HG02884 (cell line): ENCODE measurements around the gene ASMT.
"Not testable (repeated sequence)": the region's sequence is repeated elsewhere in the genome, so short reads cannot be mapped to it uniquely, and the experiment has no call there.

Experiments
- ATAC-seq: cut with Tn5 transposase; IDR thresholded peaks from one replicate; pipeline ENCODE4 v1.9.1; 2021; ENCODE audit warnings: mild to moderate bottlenecking, moderate library complexity; ENCODE audit not compliant: unreplicated experiment

ASMT gene

DNA sequence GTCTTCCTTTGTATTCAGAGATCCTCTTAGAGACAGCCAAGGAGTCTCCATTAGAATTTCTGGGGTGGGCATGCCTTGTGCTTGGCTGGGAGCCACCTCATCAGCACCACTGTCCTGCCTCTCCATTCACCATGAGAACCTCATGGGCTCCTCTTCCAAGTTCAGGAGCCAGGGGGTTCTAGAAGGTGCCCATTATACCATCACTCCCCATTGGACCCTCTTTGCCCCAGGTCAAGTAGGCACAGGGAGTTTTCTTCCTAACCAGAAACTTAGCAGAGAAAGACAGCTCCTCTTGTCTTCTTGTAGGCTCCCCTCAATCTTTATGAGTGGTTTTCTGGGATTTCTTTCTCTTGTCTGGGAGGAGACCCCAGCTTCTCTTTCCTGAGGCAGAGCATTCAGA, 31.1 kb downstream of the ASMT start:
- ATAC-seq = no peak

DNA sequence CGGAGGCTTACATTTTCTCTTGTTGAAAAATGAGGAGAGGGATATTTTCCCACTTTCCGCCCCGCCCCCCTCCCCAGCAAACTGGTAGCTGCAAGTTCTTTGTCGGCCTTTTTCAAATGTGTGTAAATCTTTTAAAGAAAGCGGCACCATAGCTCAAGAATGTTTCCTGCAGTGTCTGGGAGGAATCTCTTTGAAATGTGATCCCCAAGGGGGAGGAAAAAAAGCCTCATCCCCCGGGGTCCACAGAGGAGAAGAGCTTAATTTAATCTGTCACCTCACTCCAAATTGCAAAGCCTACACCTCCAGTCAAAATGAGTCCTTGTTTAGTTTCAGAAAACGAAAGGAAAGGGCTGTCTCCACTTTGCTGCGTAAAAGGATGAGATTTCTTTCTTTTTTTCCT, 34.8 kb downstream of the ASMT start:
- no peak for ATAC-seq

DNA sequence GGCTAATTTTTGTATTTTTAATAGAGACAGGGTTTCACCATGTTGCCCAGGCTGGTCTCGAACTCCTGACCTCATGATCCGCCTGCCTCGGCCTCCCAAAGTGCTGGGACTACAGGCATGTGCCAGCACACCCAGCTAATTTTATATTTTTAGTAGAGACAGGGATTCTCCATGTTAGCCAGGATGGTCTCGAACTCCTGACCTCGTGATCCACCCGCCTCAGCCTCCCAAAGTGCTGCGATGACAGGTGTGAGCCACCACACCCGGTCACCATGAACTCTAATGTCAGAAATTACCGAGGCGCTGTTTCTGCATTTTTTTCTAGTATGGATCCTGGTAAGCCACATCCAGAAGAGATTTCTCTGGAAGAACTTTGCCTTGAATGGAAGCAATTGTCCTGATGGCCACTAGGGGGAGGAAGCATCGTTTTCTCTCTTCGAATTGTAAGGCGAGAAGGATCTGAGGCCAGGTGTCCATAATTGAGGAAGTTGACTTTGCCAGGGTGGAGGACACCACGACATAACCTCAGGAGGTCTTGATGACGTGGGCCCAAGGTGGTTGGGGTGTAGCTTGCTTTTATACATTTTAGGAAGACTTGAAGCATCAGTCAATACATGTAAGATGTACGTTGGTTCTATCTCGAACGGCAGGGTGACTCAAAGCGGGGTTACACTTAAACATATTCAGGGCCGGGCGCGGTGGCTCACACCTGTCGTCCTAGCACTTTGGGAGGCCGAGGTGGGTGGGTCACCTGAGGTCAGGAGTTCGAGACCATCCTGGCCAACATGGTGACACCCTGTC, 37.4 kb downstream of the ASMT start:
- not testable (repeated sequence) for ATAC-seq

DNA sequence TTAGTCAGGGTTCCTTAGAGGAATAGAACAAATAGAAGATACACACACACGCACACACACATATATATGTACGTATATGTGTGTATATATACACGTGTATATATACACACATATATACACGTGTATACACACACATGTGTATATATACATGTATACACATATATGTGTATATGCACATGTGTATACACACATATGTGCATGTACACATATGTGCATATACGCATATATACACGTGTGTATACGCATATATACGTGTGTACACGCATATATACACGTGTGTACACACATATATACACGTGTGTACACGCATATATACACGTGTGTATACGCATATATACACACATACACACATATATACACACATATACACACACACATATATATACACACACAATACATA, 41.5 kb downstream of the ASMT start:
- ATAC-seq = no peak

DNA sequence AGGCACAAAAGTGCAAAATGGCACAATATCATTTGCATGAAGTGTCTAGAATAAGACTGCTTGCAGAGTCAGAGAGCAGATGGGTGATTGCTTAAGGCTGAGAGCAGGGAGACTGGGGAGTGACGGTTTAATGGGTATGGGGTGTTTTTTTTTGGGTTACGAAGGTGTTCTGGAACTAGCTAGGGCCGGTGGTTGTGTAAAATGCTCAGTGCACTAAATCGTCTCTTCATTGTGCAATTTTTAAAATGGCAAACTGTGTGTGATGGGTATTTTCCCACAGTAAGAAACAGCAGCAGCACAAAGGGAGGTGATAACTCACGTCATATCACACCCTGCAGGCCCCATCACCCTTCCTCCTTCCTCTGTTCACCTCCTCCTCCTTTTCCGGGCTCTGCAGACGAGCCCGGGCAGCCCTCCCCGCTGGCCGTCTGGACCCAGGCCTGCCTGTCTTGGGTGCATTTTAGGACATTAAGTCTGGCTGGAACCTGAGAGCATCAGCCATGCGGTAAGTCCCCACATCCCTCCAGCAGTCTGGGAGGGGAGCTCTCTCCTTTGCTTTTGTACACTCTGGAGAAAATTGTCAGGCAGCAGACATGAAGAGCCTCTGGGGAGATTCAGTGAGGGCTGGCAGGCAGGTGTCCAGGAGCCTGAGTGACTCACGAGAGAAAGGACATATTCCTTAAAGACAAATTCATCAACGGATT, 42.7 kb downstream of the ASMT start:
- peak; percentile 50 for ATAC-seq

DNA sequence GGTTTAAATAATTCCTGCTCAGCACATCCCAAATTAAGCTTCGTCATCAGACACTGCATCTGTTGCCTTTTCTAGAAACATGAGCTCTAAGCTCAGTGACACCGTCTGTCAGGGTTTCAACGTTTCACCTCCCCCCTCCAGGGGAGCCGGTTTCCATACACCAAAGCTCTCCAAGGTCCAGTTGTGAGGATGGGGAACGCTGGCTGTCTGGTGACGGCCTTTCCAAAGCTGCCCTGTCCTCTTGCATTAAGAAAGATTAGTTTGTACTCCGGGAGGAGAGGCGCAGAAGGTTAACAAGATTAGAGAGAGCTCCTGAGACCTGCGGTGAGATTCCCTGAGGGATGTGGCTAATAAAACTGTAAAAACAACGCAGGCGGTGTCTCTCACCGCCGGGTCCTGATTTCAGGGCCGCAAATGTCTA, 43.2 kb downstream of the ASMT start:
- ATAC-seq = no peak

DNA sequence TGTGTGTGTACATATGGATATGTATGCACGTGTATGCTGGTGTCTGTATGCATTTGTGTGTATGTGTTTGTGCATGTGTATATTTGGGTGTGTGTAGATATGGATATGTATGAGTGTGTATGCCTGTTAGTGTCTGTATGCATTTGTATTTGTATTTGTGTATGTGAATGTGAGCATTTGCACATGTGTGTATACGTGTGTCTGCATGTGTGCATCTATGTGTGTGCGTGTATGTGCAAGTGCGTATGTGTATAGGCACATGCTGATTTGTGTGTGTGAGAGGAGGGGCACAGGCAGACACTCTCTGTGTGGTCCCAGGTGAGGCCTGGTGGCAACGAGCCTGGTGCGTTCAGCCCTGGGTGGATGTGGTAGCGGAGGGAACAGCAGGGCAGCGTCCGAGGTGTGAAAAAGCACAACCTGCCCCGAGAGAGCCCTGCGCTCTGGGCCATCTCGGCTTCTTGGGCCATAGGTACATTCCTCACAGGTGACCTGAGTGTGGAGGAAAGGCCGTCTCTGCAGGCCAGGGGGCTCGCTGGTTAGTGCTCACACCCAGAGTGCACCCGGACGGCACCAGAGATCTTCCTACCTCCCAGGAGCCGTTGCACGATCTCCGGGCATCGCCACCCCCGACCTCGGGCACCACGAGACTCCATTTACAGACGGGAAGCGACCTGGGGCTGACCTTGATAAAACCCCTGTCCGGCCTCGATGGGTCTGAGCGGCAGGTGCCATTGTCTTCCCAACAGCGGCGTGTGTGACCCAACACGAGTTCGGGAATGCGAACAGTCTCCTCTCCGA, 45.0 kb downstream of the ASMT start:
- no peak for ATAC-seq

DNA sequence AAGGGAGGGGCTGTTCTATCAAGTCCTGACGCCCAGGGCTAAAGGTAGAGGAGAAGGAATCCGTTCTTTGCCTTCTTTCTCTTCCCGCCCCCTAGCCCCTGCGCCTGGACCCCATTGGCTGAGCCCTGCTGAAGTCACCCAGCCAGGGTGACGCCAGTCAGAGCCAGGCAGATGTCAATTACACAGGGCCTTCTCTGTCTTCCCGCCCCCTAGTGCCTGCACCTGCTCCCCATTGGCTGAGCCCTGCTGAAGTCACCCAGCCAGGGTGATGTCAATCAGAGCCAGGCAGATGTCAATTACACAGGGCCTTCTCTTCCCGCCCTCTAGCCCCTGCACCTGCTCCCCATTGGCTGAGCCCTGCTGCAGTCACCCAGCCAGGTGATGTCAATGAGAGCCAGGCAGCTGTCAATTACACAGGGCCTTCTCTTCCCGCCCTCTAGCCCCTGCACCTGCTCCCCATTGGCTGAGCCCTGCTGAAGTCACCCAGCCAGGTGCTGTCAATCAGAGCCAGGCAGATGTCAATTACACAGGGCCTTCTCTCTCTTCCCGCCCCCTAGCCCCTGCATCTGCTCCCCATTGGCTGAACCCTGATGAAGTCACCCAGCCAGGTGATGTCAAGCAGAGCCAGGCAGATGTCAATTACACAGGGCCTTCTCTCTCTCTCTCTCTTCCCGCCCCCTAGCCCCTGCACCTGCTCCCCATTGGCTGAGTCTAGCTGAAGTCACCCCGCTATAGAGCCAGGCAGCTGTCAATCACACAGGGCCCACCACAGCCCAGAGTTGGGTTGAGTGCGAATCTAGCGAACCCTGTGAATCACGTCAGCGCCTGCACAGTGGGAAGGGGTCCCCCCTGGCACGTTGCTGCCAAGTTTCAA, 46.4 kb downstream of the ASMT start:
- ATAC-seq = peak; percentile 68

DNA sequence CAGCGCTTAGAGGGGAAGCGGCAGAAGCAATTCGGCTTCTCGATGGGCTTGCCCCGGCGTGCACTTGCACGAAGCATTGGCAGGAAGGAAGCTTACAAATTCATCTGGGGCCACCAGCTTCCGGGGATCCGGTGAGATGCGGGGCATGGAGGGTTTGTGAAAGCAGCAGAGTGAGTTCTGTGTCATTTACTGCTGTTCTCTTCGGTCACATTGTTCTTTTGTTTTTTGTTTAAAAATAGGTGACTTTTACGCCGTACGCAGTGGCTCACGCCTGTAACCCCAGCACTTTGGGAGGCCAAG, 47.0 kb downstream of the ASMT start:
- peak; percentile 1 for ATAC-seq

DNA sequence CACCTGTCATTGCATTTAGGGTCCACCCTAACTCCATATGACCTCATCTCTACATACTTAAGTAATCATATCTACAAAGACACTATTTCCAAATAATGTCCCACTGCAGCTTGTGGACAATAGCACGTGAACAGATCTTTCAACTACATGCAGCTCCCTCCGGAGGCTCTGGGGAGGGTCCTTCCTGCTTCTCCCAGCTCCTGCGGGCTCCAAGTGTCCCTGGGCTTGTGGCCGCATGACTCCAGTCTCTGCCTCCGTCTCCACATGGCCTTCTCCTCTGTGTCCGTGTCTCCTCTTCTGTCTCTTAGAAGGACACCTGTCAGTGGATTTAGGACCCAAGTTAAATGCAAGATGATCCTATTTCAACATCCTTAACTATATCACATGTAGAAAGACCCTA, 52.7 kb downstream of the ASMT start:
- no peak for ATAC-seq

DNA sequence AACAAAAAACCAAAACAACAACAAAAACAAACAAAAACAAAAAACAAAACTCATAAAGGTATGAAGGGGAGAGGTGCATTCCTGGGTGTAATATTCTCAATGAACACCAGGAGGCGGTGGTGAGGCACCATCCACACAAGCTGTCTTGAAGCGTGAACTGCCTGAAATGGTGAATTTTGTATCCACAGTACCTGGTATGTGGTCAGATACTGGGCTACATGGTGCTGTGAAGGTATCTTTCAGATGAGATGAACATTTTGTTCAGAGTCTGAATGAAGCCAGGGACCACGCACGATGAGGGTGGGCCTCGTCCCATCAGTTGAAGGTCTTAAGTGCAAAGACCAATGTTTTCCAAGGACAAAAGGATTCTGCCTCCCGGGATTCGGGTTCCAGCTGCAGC, 58.5 kb downstream of the ASMT start:
- no peak for ATAC-seq

DNA sequence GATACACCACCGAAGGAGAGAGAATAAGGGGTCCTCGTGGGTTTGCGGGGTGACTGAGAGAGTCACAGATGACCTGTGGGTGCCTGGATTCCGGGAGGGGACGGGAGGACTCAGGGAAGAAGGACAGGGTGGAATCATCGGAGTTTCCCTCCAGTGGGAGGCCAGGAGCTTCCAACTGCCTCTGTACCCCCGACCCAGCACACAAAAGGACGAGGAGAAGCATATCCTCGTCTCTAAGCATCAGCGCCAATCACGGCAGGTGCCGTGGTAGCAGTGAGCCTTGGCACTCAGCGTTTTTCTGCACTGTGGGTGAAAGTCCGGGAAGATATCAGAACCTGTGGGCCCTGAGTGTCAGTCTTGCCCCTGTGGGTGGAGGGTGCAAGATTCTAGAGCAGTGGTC, 62.0 kb downstream of the ASMT start:
- no peak for ATAC-seq

DNA sequence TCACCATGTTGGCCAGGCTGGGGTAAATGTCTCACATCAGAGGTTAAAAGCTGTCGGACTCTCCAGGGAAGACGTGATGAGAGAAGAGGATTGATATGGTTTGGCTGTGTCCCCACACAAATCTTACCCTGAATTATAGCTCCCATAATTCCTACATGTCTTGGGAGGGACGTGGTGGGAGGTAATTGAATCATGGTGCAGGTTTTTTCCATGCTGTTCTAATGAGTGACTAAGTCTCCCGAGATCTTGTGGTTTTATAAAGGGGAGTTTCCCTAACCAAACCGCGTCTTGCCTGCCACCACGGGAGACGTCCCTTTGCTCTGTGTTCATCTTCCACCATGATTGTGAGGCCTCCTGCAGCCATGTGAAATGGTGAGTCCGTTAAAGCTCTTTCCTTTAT, 64.4 kb downstream of the ASMT start:
- no peak for ATAC-seq

DNA sequence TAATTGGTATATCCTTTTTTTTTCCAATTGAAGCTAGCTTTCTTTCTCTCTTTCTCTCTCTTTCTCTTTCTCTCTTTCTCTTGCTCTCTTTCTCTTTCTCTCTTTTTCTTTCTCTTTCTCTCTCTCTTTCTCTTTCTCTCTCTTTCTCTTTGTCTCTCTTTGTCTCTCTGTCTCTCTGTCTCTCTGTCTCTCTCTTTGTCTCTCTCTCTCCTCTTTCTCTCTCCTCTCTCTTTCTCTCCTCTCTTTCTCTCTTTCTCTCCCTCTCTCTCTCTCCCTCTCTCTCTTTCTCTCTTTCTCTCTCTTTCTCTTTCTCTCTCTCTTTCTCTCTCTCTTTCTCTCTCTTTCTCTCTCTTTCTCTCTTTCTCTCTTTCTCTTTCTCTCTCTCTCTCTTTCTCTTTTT, 66.6 kb downstream of the ASMT start:
- ATAC-seq = no peak

DNA sequence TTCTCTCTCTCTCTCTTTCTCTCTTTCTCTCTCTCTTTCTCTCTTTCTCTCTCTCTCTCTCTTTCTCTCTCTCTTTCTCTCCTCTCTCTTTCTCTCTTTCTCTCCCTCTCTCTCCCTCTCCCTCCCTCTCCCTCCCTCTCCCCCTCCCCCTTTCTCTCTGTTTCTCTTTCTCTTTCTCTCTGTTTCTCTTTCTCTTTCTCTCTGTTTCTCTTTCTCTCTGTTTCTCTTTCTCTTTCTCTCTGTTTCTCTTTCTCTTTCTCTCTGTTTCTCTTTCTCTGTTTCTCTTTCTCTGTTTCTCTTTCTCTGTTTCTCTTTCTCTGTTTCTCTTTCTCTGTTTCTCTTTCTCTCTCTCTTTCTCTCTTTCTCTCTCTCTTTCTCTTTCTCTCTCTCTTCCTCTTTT, 67.0 kb downstream of the ASMT start:
- not testable (repeated sequence) for ATAC-seq

DNA sequence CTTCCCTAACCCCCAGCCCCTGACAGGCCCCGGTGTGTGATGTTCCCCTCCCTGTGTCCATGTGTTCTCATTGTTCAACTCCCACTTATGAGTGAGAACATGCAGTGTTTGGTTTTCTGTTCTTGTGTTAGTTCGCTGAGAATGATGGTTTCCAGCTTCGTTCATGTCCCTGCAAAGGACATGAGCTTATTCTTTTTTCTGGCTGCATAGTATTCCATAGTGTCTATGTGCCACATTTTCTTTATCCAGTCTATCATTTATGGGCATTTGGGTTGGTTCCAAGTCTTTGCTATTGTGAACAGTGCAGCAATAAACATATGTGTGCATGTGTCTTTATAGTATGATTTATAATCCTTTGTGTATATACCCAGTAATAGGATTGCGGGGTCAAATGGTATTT, 67.6 kb downstream of the ASMT start:
- ATAC-seq = not testable (repeated sequence)

DNA sequence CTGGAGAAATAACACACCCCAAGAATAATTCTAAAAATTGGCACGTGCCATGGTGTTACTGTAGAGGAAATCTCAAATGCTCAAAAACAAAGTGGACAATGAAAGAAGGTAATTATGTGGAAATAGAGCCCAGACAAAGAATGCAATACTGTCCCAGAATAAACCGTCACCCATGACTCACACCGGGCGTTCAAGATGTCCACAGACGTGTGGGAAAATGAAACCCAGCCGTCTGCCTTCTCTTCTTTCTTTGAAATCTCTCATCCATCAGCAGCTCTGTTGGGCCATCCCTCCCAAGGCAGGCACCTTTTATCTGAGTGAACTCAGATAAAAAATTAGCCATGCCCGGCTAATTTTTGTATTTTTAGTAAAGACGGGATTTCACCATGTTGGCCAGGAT, 70.0 kb downstream of the ASMT start:
- ATAC-seq = not testable (repeated sequence)

DNA sequence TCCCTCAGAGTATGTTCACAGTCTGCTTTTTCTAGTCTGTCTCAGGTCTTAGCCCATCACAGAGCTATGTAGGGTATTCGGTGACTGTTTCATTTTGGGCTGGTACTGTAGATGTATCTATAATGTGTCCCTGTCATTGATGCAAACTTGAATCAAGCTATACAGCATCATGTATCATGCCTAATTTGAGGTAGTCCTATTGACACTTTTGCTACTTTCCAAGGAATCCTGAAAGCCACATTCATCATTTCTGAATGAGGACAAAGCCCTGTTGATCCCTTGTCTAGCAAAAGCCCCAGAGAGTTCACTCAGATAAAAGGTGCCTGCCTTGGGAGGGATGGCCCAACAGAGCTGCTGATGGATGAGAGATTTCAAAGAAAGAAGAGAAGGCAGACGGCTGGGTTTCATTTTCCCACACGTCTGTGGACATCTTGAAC, 70.6 kb downstream of the ASMT start:
- not testable (repeated sequence) for ATAC-seq

DNA sequence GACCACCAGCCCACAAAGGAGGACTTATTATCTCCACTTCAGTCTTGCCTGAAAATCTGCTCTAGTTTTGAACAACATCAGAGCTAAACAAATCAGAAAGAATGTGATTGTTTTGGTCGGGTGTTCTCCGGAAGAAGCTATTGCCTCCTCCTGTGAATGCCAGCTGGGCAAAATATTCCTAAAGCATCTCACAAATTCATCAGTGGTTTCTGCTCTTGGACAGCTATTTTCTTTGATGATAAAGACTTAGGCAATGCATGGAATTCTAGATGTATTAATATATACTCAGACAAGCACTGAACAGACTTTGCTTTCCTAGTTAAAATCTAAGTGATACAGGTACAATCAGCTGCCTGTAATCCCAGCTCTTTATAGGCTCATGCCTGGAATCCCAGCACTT, 71.8 kb downstream of the ASMT start:
- no peak for ATAC-seq
